Kidney (tissue), 14 donors: ENCODE data around the gene MSRB3. TPM values are rescaled to one million over a fixed set of nuclear protein-coding genes. Genes with fewer than 3 reads are reported as not detected.

Experiments used
- DNase-seq, 5 donors: peaks; one replicate each; pipeline ENCODE4 v3.0.0-alpha.2; 2013 to 2020
- FAIRE-seq: peaks from 2 replicates; lab custom pipeline; 2012; peaks lifted over from hg19 to GRCh38; lab: Jason Lieb, UNC
- H3K27ac ChIP-seq, 2 donors: one replicate each; pipeline ENCODE4 v1.7.0; 2013; ENCODE audit warnings: low read depth in 2 of 2, low read length in 2 of 2, inconsistent platforms in 1 of 2
- H3K27me3 ChIP-seq: one replicate; pipeline ENCODE4 v1.7.1; 2013; ENCODE audit warnings: low read length, inconsistent platforms; ENCODE audit not compliant: control insufficient read depth, insufficient read depth
- H3K36me3 ChIP-seq, 3 donors: one replicate each; pipeline versions ENCODE4 v1.7.0 to v1.7.1; 2013; ENCODE audit warnings: low read length in 3 of 3, control low read depth in 1 of 3, inconsistent platforms in 1 of 3; ENCODE audit not compliant: insufficient read depth in 3 of 3, control insufficient read depth in 2 of 3
- H3K4me1 ChIP-seq, 3 donors: one replicate each; pipeline versions ENCODE4 v1.7.0 to v1.7.1; 2013; ENCODE audit warnings: low read length in 3 of 3, inconsistent platforms in 1 of 3, low read depth in 1 of 3; ENCODE audit not compliant: control insufficient read depth in 2 of 3, insufficient read depth in 2 of 3
- H3K4me3 ChIP-seq, 3 donors: one replicate each; pipeline versions ENCODE4 v1.7.0 to v1.8.1; 2013; ENCODE audit warnings: low read length in 3 of 3, control low read depth in 1 of 3, inconsistent platforms in 1 of 3
- H3K9ac ChIP-seq, 3 donors: one replicate each; pipeline versions ENCODE4 v1.7.0 to v1.7.1; 2013; ENCODE audit warnings: low read length in 3 of 3, control low read depth in 1 of 3, inconsistent platforms in 1 of 3
- H3K9me3 ChIP-seq, 3 donors: one replicate each; pipeline versions ENCODE4 v1.7.0 to v1.7.1; 2013; ENCODE audit warnings: low read length in 3 of 3, control low read depth in 1 of 3, inconsistent platforms in 1 of 3; ENCODE audit not compliant: control insufficient read depth in 2 of 3, insufficient read depth in 1 of 3
- CTCF ChIP-seq: IDR thresholded peaks from 3 replicates; pipeline ENCODE4 v1.5.1; 2012; ENCODE audit warnings: mild to moderate bottlenecking, moderate library complexity, borderline replicate concordance; ENCODE audit not compliant: insufficient read depth; ENCODE audit errors: extremely low read depth
- intact Hi-C: fragments of 100-400 bp; cut with DNase I; formaldehyde crosslinking; loops from one replicate; pipeline ENCODE4 v1.11.1; 2022
- polyA plus RNA-seq: library from polyadenylated mRNA; stranded (reverse); fragments of 350-450 nt; fragmentation: Illumina TruSeq; extraction: RNeasy Lipid Tissue Mini Kit (QIAGEN cat#74804); gene quantifications from one replicate; pipeline ENCODE4 v1.2.3, GENCODE V29; 2014; ENCODE audit warnings: low read depth, low replicate concordance; ENCODE audit not compliant: insufficient read depth
- total RNA-seq: library from RNA; stranded (reverse); fragmentation: NEBNext Ultra II Directional; extraction: Animal tissue kit (Norgen Biotek cat#: 25700); gene quantifications from one replicate; pipeline ENCODE4 v1.2.1, GENCODE V29; 2021
- donor health status: control.
- donor health status: control.
- donor health status: control.
- donor health status: control.
- donor health status: control.
- donor health status: DM: yes; HTN: yes; CAD: no.
- donor health status: Normal renal cell carcinoma (clear cell type).

Gene MSRB3
- total and polyA plus RNA-seq, 2 donors from 2014 or later, result 10.3 to 35.9 TPM

- no peak for TF ChIP-seq CTCF
- intact Hi-C loops, result no loop called here
- FAIRE-seq, result no peak
Measured at GRCh38 chr12:65237153-65237552, 41.3 kb upstream of the MSRB3 start.

GRCh38 chr12:65238609-65239008, 39.9 kb upstream of the MSRB3 start:
- H3K4me1 ChIP-seq, result no peaks in the 10 kb centered on the region
- no peak overlapping the region for H3K9ac ChIP-seq
- H3K36me3 ChIP-seq, result peaks cover 0 to 5% (median 2%) of the 10 kb centered on the region in 3 donors
- no peak for TF ChIP-seq CTCF
- H3K27me3 ChIP-seq, result no peaks in the 10 kb centered on the region
- H3K27ac ChIP-seq, result no peak overlapping the region
- no peak for DNase-seq
- no peak overlapping the region for H3K4me3 ChIP-seq
- no peak for FAIRE-seq
- no peaks in the 10 kb centered on the region for H3K9me3 ChIP-seq
- intact Hi-C loops, result no loop called here

More at GRCh38 chr12:65237153-65237552, 41.3 kb upstream of the MSRB3 start:
- Histone ChIP-seq H3K27me3 (no peaks in the 10 kb centered on the region), H3K4me1 (no peaks in the 10 kb centered on the region), H3K27ac (no peak overlapping the region), H3K9me3 (no peaks in the 10 kb centered on the region), H3K9ac (no peak overlapping the region), H3K4me3 (no peak overlapping the region), H3K36me3 (peaks cover 0 to 2% (median 0%) of the 10 kb centered on the region in 3 donors)
- DNase-seq, result no peak

- Histone ChIP-seq H3K36me3 (no peaks in the 10 kb centered on the region), H3K4me1 (no peaks in the 10 kb centered on the region), H3K27me3 (no peaks in the 10 kb centered on the region), H3K9me3 (no peaks in the 10 kb centered on the region), H3K9ac (no peak overlapping the region), H3K27ac (no peak overlapping the region), H3K4me3 (no peak overlapping the region)
- no peak for DNase-seq
- FAIRE-seq, result no peak
- no peak for TF ChIP-seq CTCF
- intact Hi-C loops, result no loop called here
Measured at GRCh38 chr12:65248656-65249633, 29.5 kb upstream of the MSRB3 start.
